ENCODE measurements around the gene LINGO1.

The LINGO1 gene

GRCh38 chr15:77673866-77674265, 41.2 kb upstream of the LINGO1 start:
- no peak for TF ChIP-seq CTCF (IDR thresholded peaks at IDR 0.05; ENCODE audit: low read depth, low read length)

GRCh38 chr15:77672135-77672534, 39.4 kb upstream of the LINGO1 start:
- Histone ChIP-seq H3K4me3 (ENCODE audit: low read depth, low read length) (no peak overlapping the region), H3K36me3 (no peaks in the 10 kb centered on the region), H3K27me3 (ENCODE audit: insufficient read depth, low read depth, severe bottlenecking) (no peaks in the 10 kb centered on the region), H3K9me3 (ENCODE audit: severe bottlenecking) (no peaks in the 10 kb centered on the region), H3K27ac (no peak overlapping the region)
- TF ChIP-seq CTCF (IDR thresholded peaks at IDR 0.05; ENCODE audit: low read depth, low read length) = no peak
- DNase-seq = no peak

More at GRCh38 chr15:77673866-77674265, 41.2 kb upstream of the LINGO1 start:
- no peaks in the 10 kb centered on the region for H3K36me3 ChIP-seq
- no peak for DNase-seq
- no peak overlapping the region for H3K27ac ChIP-seq
- no peaks in the 10 kb centered on the region for H3K27me3 ChIP-seq (ENCODE audit: insufficient read depth, low read depth, severe bottlenecking)
- no peaks in the 10 kb centered on the region for H3K9me3 ChIP-seq (ENCODE audit: severe bottlenecking)
- no peak overlapping the region for H3K4me3 ChIP-seq (ENCODE audit: low read depth, low read length)

- Histone ChIP-seq H3K9me3 (ENCODE audit: severe bottlenecking) (no peaks in the 10 kb centered on the region), H3K36me3 (no peaks in the 10 kb centered on the region), H3K27ac (peak overlapping the region; percentile 1; the same call in 1 of the 2 replicates), H3K4me3 (ENCODE audit: low read depth, low read length) (no peak overlapping the region), H3K27me3 (ENCODE audit: insufficient read depth, low read depth, severe bottlenecking) (no peaks in the 10 kb centered on the region)
- no peak for DNase-seq
- TF ChIP-seq CTCF (IDR thresholded peaks at IDR 0.05; ENCODE audit: low read depth, low read length) = no peak
Measured at GRCh38 chr15:77671362-77672056, 38.8 kb upstream of the LINGO1 start.

- Histone ChIP-seq H3K36me3 (no peaks in the 10 kb centered on the region), H3K27me3 (ENCODE audit: insufficient read depth, low read depth, severe bottlenecking) (no peaks in the 10 kb centered on the region), H3K9me3 (ENCODE audit: severe bottlenecking) (no peaks in the 10 kb centered on the region), H3K27ac (peak overlapping the region; percentile 1; the same call in 1 of the 2 replicates), H3K4me3 (ENCODE audit: low read depth, low read length) (no peak overlapping the region)
- no peak for TF ChIP-seq CTCF (IDR thresholded peaks at IDR 0.05; ENCODE audit: low read depth, low read length)
- peak; percentile 38 for DNase-seq
Measured at GRCh38 chr15:77670558-77671361, 38.0 kb upstream of the LINGO1 start.

GRCh38 chr15:77669896-77670295, 37.2 kb upstream of the LINGO1 start:
- no peaks in the 10 kb centered on the region for H3K27me3 ChIP-seq (ENCODE audit: insufficient read depth, low read depth, severe bottlenecking)
- TF ChIP-seq CTCF (IDR thresholded peaks at IDR 0.05; ENCODE audit: low read depth, low read length) = no peak
- no peak overlapping the region for H3K4me3 ChIP-seq (ENCODE audit: low read depth, low read length)
- H3K27ac ChIP-seq = no peak overlapping the region
- DNase-seq = no peak
- H3K36me3 ChIP-seq = no peaks in the 10 kb centered on the region
- H3K9me3 ChIP-seq (ENCODE audit: severe bottlenecking) = no peaks in the 10 kb centered on the region
